ENCODE measurements around the gene DOCK4.

Gene DOCK4

GRCh38 chr7:112160130-112160770 lies 45.9 kb downstream of the DOCK4 start:
- peak; percentile 3 for DNase-seq

GRCh38 chr7:112159351-112159750 lies 46.8 kb downstream of the DOCK4 start:
- peak; percentile 47 for DNase-seq

- peak; percentile 82 for DNase-seq
Measured at GRCh38 chr7:112157072-112157471, 49.1 kb downstream of the DOCK4 start.

- DNase-seq, result no peak
Measured at GRCh38 chr7:112156412-112156811, 49.8 kb downstream of the DOCK4 start.

- DNase-seq, result no peak
Measured at GRCh38 chr7:112154690-112155089, 51.5 kb downstream of the DOCK4 start.

GRCh38 chr7:112152186-112152585 lies 54.0 kb downstream of the DOCK4 start:
- DNase-seq, result no peak

GRCh38 chr7:112150823-112151641 lies 55.2 kb downstream of the DOCK4 start:
- DNase-seq, result peak; percentile 1

GRCh38 chr7:112149734-112150133 lies 56.5 kb downstream of the DOCK4 start:
- DNase-seq, result no peak

GRCh38 chr7:112147793-112148361 lies 58.3 kb downstream of the DOCK4 start:
- DNase-seq, result no peak

GRCh38 chr7:112145206-112145605 lies 61.0 kb downstream of the DOCK4 start:
- no peak for DNase-seq

GRCh38 chr7:112144284-112145059 lies 61.7 kb downstream of the DOCK4 start:
- DNase-seq, result no peak

GRCh38 chr7:112143582-112143981 lies 62.6 kb downstream of the DOCK4 start:
- no peak for DNase-seq

- no peak for DNase-seq
Measured at GRCh38 chr7:112143136-112143535, 63.1 kb downstream of the DOCK4 start.

GRCh38 chr7:112140600-112140999 lies 65.6 kb downstream of the DOCK4 start:
- DNase-seq, result no peak

GRCh38 chr7:112138938-112139337 lies 67.3 kb downstream of the DOCK4 start:
- no peak for DNase-seq

GRCh38 chr7:112138325-112138852 lies 67.8 kb downstream of the DOCK4 start:
- no peak for DNase-seq

- DNase-seq, result no peak
Measured at GRCh38 chr7:112137141-112138101, 68.8 kb downstream of the DOCK4 start.

- no peak for DNase-seq
Measured at GRCh38 chr7:112136271-112137008, 69.8 kb downstream of the DOCK4 start.

- no peak for DNase-seq
Measured at GRCh38 chr7:112135815-112136214, 70.4 kb downstream of the DOCK4 start.

- no peak for DNase-seq
Measured at GRCh38 chr7:112134039-112134438, 72.2 kb downstream of the DOCK4 start.

- DNase-seq, result no peak
Measured at GRCh38 chr7:112133328-112133727, 72.9 kb downstream of the DOCK4 start.
